Measurements from ENCODE around the gene ZNF324.

ZNF324 gene

DNA sequence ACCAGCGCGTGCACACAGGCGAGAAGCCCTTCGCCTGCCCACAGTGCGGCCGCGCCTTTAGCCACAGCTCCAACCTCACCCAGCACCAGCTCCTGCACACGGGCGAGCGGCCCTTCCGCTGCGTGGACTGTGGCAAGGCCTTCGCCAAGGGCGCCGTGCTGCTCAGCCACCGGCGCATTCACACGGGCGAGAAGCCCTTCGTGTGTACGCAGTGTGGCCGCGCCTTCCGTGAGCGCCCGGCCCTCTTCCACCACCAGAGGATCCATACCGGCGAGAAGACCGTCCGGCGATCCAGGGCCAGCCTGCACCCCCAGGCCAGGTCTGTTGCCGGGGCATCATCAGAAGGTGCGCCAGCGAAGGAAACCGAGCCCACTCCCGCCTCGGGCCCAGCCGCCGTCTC lies 4.9 kb downstream of the ZNF324 start:
- DNase-seq (ENCODE audit: low read depth): no peak

DNA sequence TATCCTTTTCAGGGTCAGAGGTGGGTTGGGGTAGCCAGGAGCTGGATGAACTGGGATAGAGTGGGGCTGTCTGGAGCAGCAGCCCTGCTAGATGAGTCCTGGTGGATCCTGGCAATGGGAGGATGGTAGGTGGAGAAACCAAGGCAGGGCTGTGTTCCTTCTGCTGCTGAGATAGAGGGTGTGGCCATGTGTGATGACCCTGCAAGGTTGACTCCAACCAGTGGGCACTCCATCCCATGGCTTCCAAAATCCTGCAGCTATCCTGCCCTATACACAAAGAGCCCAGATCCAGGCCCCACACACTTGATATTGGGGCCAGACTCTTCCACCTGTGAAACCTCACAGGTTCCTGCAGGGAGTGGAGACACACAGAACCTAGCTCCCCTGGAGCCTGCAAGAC lies 6.9 kb downstream of the ZNF324 start:
- DNase-seq (ENCODE audit: low read depth): no peak

DNA sequence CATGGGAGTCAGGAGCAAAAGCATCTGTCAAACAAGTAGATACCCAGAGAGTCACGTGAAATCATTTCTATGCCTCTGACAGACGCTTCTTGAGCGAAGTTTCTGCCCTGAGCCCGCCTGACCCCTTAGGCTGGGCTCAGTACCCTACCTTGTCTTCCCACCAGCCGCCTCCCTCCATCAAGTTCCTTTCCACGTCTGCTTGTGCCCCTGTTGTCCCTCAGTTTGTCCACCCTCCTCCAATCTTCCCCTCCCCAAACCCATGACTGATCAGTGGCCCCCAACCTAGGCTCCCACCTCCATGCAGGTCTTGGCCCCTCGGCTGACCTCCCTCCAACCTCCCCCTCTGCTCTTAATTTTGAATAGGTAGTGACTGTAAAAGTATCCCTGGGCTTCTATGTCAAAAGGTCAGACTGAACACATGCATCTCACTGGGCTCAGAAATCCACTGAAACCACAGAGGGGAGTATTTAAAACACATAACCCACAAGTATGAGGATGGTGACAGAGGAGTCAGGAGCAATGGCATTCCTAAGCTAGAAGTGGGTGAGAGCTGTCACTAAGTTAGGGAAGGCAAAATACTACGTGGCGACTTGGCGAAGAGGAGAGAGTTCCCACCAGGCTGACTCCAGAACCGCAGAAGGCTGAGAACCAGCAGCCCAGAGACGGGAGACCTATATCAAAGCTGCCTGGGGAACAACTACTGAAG lies 7.6 kb downstream of the ZNF324 start:
- DNase-seq (ENCODE audit: low read depth): peak; percentile 59

DNA sequence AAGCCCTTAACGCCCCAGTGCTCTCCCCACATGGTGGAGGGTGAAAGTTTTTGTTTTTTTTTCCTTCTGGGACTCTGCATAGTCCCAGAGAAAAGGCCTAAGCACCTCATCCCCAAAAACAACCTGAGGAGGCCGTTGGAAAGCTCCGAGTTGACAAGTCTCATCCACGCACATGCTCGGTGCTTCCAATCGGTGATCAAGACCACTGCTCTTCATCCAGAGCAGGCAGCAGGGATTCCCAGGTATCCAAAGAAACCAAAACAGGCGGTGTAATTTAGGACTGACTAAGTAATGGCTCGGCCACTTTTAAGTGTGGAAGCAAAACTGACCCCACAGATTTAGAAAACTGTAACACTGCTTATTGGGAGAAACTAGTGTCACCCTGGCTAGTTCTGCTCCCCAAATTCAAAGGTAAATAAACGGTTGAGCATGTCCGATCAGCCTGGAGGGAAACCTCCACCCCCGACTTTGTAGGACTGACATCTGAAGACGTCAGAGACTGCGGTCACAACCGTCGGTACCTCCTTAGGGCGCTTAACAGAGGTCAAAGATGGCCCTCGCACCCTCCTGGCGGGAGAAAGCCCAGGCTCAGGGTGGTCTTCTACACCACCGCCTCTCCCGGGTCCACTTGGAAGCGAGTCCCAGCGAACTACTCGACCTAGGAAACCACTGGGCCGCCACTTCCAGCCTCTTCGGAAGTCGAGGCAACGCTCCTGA lies 8.3 kb downstream of the ZNF324 start:
- no peak for DNase-seq (ENCODE audit: low read depth)

DNA sequence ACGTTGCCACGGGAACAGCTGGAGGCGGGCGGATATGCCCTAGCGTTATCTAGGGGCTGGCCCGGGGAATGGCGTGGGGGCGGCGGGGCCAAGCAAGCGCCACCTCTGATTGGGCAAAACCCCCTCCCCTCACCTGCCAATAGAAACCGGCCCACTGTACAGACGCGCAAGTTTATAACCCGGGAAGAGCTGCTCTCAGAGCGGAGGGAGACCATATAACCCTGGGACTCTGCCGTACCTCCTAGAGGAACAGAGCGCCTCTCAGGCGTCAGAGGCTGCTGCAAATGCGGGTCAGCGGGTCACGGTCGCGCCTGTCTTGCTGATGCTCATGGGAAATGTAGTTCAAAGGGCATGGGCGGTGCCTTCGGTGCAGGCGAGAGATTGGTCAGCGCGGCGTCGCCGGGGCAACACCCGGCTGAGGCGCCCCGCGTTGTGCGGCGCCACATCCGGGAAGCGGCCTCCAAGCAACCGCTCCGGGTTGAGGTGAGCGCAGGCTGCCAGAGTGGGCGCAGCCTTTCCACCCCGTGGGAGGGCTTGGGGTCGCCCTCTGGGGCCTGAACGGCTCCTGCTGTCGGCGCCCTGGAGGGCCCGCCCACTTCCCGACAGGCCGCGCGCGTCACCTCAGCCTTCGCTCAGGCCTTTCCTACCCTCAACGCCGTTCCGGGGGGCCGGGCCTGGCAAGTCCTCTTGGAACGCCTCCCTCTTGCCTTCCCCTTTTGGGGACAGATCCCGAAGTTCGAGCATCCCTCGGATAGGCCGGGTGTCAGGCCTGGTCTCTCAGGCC lies 9.0 kb downstream of the ZNF324 start, which contains the start of gene ZNF446:
Gene ZNF446 (plus strand): TSS at position 639 of the 784 bp plus-strand sequence. CDS start 867 bp downstream, outside the sequence.
- peak; percentile 94 for DNase-seq (ENCODE audit: low read depth)

DNA sequence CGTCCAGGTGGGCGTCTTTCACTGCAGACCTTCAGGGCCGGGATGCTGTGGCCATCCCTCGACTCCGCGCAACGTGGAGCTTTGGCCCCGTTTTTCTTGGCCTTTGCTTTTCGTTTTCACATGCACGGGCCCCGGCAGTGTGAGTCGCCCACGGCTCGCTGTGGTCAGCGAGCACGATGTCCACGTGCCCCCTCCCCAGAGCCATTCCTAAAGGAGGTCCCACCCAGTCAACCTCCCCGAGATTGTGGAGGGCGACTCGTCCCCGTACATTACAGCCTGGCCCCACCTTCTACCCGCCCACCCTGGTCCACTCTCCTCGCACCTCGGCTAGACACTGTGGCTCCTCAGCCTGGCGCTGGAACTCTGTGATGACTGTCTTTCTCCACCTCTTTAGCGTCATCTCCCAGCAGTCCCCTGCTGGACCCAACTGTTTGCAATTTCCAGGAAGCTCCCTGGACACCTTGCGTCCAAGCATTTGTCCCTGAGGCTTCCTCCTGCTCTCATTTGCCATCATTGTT lies 9.7 kb downstream of the ZNF324 start:
- peak; percentile 43 for DNase-seq (ENCODE audit: low read depth)

DNA sequence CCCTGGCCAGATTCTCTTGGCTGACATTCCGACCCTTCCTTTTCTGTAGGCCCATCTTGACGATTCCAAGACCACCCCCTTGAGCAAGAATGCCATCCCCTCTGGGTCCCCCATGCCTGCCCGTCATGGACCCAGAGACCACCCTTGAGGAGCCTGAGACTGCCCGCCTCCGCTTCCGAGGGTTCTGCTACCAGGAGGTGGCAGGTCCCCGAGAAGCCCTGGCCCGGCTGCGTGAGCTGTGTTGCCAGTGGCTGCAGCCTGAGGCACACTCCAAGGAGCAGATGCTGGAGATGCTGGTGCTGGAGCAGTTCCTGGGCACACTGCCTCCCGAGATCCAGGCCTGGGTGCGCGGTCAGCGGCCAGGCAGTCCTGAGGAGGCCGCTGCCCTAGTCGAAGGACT lies 10.2 kb downstream of the ZNF324 start:
- no peak for DNase-seq (ENCODE audit: low read depth)

DNA sequence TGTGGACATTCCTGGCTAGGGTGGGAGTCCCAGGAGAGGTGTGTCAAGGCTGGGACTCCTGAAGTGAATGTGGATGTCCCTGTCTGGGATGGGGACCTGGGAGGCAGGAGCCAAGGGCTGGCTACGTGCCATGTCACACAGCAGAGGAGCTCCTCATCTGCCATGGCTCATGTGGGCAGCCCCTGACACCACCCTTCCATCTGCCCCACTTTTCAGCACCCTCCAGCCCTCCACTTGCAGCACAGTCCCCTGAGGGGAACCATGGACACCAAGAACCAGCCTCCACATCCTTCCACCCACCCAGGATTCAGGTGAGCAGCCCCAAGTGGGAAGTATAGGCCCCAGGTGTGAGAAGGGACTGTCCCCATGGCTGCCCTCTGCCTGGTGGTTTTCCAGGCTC lies 11.0 kb downstream of the ZNF324 start:
- no peak for DNase-seq (ENCODE audit: low read depth)

DNA sequence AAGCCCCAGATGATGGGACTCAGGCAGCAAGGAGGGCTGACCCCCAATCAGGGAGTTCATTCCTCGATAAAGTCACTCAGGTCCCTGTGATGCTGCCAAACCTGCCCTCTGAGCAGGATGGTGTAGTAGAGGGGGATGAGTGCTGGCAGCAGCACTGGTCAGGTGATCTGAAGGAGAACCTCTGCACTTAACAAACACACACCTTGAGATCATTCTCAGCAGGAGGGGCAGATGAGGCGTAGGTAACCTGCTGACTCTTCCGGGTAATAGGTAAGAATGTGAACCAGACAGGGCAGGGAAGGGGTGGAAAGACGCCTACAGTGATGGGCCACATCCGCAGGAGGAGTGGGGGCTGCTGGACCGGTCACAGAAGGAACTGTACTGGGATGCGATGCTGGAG lies 12.4 kb downstream of the ZNF324 start:
- DNase-seq (ENCODE audit: low read depth): no peak

DNA sequence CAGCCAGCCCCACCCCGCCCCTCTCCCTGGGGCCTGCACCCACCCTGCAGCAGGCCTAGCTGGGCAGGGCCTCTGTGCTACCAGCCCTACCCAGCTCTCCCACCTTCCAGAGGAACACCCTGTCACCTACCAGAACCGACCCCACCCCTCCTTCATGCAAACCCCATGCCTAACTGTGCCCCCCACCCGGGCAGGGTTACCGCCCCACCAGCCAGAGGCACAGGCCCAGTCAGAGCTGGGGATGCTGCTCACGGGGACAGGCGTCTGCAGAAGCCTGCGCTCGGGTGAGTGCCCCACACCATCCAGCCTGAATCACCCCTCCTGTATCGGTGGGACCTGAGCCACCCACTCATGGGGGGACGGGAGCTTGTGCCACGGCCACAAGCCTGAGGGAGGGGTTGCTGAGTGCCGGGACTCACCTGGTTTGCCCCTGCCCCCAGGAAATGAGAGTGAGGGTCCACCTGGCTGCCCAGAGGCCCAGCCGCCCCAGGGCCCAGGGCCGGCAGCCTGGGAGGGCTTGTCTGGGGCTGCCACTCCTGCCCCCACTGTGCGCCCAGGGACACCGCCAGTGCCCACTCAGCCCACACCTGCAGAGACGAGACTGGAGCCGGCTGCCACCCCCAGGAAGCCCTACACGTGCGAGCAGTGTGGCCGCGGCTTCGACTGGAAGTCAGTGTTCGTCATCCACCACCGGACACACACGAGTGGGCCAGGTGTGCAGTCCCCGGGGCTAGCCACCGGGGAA lies 13.0 kb downstream of the ZNF324 start:
- no peak for DNase-seq (ENCODE audit: low read depth)

DNA sequence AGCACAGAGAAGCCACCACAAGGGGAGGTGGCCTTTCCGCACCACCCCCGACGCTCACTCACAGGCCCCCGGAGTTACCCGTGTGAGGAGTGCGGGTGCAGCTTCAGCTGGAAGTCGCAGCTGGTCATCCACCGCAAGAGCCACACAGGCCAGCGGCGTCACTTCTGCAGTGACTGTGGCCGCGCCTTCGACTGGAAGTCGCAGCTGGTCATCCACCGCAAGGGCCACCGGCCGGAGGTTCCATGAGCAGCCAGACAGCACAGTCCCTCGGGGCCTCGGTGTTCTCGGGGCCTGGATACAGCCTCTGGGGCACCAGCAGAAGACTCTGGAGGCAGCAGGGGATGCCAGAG lies 13.6 kb downstream of the ZNF324 start:
- DNase-seq (ENCODE audit: low read depth): no peak

DNA sequence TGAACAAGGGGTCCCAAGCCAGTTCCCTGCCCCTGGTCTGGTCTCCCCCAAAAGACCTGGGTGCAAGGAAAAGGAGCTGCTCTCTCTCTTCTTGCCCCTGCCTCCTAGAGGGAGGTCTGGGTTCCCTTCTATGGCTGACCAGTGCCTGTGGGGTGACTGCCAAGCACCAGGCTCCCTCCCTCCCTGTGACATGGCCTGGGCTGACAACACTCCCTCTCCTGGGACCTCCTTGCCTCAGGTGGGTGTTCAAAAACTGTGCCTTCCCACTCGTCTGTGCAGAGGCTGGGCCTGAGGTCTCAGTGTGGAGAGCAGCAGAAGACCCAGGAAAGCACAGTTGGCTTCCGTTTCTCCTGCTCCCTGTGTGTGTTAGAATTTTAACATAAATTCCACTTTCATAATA lies 14.0 kb downstream of the ZNF324 start:
- DNase-seq (ENCODE audit: low read depth): no peak

DNA sequence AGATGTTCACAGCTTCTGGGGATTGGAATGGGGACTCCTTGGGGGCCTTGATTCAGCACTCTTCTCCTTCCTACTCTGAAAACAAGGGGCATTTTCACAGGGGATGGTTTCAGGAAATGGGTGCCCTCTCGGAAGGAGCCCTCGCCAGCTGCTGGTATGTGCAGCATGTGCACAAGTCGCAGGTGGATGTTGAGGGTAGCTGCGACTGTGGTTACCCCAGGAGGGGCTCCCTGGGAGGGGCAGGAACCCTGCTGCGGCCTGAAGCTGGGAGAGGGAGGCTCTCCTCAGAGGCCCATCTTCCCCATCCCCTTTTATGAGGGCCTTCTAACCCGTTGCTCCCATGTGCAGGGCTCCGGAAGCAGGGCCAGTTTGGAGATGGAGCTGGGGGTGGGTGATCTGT lies 15.5 kb downstream of the ZNF324 start:
- DNase-seq (ENCODE audit: low read depth): no peak

DNA sequence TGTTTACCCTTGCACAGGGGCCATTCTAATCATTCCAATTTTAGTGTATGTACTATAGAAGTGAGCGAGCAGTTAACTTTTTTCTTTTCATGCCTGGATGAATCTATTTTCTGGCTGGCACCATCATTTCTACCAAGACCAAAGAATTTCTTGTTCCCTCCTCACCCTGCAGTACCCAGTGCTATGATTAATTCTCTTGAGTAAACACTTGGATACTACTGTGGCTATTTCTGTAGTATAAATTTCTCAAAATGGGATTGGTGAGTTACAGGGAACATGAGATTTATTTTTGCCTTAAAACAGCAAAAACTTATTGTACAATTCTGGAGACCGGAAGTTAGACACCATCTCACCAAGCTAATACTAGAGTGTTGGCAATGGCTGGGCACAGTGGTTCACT lies 16.9 kb downstream of the ZNF324 start:
- DNase-seq (ENCODE audit: low read depth): no peak

DNA sequence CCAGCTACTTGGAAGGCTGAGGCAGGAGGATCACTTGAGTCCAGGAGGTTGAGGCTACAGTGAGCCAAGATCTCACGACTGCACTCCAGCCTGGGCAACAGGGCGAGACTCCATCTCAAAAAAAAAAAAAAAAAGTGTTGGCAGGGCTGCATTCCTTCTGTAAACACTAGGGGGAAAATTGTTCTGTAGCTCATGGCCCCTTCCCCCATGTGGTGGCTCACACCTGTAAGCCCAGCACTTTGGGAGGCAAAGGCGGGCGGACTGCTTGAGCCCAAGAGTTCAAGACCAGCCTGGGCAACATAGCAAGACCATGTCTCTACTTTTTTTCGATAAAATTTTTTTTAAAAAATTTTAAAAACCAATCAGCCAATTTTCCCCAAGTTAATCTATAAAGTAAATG lies 17.5 kb downstream of the ZNF324 start:
- DNase-seq (ENCODE audit: low read depth): peak; percentile 17

DNA sequence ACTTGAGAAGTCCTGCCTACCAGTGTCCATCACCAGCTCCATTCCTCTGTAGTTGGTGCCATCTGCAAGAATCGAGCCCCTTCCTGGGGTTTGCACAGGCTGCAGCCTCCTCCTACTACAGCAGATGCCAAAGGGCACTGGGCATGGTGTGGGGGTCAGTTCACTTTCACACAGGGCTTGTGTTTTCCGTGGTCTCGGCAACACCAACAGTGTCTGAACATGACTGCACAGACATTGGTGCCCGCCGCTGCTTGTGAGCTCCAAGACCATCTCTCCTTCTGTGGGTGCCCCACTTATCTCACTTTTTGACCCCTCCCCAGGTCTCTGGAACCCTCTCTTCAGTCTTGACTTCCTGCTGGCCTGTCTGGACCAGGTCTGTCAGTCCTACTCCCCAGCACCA lies 24.5 kb downstream of the ZNF324 start:
- no peak for DNase-seq (ENCODE audit: low read depth)

DNA sequence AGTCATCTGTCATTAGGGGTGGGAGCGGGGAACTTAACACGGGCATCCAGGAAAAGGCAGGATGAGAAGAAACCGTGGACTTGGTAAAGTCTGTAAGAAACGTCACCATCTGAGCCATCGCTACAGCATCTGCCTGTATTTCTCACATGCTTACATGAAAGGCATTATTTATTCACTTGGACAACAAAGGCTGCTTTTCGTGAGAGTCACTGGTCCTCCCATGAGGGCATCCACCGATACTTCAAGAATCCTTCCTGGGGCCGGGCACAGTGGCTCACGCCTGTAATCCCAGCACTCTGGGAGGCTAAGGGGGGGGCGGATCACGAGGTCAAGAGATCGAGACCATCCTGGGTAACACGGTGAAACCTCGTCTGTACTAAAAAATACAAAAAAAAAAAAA lies 25.4 kb downstream of the ZNF324 start:
- DNase-seq (ENCODE audit: low read depth): no peak

DNA sequence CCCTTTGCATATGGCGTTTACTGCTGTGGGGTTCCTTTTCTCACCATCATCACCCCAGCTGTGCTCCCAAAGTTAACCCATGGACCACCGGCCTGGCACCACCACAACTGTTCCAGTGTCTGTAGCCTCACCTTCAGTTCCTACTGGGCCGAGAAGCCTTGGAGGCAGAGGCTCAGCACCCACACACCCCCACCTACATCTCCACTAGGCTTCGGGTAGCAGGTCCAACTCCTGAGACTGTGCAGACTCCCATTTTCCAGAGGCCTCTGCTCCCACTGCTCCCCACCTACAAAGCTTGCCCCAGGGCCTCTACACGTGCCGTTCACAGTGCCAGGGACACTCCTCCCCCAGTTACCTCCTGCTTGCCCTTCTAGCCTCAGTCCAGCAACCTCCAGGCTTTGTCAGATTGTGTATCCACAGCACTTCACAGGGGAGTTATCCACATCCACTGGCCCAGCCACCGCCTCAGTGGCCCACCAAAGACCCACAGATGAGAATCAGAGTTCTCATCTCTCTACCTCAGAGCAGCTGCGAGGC lies 30.8 kb downstream of the ZNF324 start:
- DNase-seq (ENCODE audit: low read depth): no peak

DNA sequence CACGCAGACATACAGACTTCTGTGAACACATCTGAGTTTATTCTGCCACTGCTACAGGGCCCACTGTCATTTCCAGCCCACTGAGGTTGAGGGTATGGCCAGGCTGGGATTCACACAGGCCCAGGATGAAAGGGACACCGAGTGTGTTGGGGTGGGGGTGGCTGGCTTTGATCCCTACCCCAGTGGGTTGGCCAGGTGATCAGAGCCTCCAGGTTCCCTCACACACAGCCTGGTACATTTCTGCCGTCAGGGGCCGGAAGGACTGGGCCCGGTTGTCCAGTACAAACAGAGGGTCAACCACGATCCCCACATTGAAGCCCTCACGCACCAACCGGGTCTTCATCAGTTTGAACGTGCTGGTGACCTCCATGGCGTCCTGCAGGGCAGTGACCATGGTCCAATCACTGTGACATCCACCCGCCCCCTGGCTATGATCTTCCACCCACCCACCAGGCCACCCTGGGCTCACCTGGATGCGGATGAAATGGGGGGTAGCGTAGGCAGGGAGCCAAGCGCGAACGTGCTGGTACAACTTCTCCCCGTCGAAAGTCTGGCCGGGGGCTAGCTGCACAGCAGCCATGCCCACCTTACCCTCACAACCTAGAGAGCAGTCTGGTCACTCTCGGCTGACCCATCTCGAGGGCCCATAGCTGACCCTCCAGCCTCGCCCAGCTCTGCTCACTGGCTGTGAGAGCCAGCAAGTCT lies 31.6 kb downstream of the ZNF324 start:
- no peak for DNase-seq (ENCODE audit: low read depth)

DNA sequence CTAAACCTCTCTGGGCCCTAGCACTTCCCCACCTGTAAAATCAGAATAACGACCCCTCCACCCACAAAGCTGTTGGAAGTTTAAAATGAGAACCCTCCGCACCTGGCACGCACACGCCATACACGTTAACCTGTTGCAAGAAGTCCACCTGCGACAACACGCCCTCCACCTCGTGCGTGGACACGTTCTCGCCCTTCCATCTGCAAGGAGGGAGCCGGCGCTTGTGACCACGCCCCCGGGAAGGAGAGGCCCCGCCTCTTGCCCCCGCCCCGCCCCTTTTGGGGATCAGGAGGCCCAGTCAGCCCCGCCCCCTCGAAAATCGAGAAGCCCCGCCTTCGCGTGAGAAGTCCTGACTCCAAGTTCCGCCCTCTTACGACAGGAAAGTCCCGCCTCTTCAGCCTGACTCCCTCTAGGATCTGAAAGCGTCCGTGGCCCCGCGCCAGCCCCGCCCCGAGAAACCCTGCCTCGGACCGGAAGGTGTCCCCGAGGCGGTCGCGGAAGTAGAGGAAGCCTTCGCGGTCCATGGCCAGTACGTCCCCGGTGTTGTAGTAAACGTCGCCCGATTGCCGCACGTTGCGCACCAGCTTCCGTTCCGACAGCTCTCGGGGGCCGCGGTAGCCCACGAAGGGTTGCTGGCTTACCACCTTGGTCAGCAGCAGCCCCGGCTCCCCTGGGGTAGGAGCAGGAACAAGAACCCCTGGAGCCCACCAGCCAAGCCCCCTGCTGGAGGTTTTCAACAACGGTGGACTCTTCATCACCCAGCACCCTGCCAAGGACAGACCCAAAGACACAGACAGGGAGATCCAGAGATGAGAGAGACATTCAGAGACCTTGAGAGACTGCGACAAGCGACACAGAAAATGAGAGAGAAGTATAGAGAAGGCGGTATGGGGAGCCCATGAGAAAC lies 32.4 kb downstream of the ZNF324 start:
- DNase-seq (ENCODE audit: low read depth): peak; percentile 98
